Adrenal gland (tissue), 5 donors: ENCODE results near the gene ALPK1.

Experiments used
- CTCF ChIP-seq, 6 experiments: fragments of 450-650 bp in 4 of 6; fragments of 200-600 bp in 2 of 6; sonication (generic) in 1 of 6; IDR thresholded peaks; 1 replicate in 5 of 6; 2 replicates in 1 of 6; pipeline versions ENCODE4 v1.5.1 to v1.8.0; 2016 to 2021; ENCODE audit warnings: antibody characterized with exemption in 6 of 6, mild to moderate bottlenecking in 2 of 6, moderate library complexity in 1 of 6
- POLR2A ChIP-seq, 2 donors: fragments of 450-650 bp; IDR thresholded peaks; one replicate each; pipeline ENCODE4 v1.6.1; 2017; ENCODE audit warnings: antibody characterized with exemption in 2 of 2, mild to moderate bottlenecking in 2 of 2, moderate library complexity in 1 of 2
- donor health status: DM: no; HTN: no; CAD: no.

- TF ChIP-seq CTCF (IDR thresholded peaks at IDR 0.05) (no peak), POLR2A (IDR thresholded peaks at IDR 0.05) (no peak)
Measured at GRCh38 chr4:112311516-112311915, 14.3 kb downstream of the ALPK1 start.
